GM12801 (cell line): ENCODE measurements around the gene CAVIN1.

ENCODE experiments used
- CTCF ChIP-seq: IDR thresholded peaks from one replicate; pipeline ENCODE4 v1.5.1; 2011; ENCODE audit warnings: control low read depth; ENCODE audit not compliant: insufficient read length; ENCODE audit errors: extremely low read depth

CAVIN1 gene

GRCh38 chr17:42421507-42422338, 1.3 kb downstream of the CAVIN1 start:
- TF ChIP-seq CTCF, result no peak

- TF ChIP-seq CTCF, result no peak
Measured at GRCh38 chr17:42421136-42421506, 1.9 kb downstream of the CAVIN1 start.

GRCh38 chr17:42414704-42415409, 8.2 kb downstream of the CAVIN1 start:
- no peak for TF ChIP-seq CTCF

GRCh38 chr17:42413464-42414040, 9.5 kb downstream of the CAVIN1 start:
- no peak for TF ChIP-seq CTCF

- no peak for TF ChIP-seq CTCF
Measured at GRCh38 chr17:42411905-42412679, 11.0 kb downstream of the CAVIN1 start.

GRCh38 chr17:42411361-42411760, 11.7 kb downstream of the CAVIN1 start:
- no peak for TF ChIP-seq CTCF

GRCh38 chr17:42410319-42410685, 12.8 kb downstream of the CAVIN1 start:
- TF ChIP-seq CTCF, result no peak
